ENCODE data around the gene LRRK2. TPM values are rescaled to one million over a fixed set of nuclear protein-coding genes. Genes with fewer than 3 reads are reported as not detected.

LRRK2 gene
- total and polyA plus RNA-seq, 10 of the 15 experiments (the other 5 are each of a cell fraction or from before 2014, with no cell fraction given), result 0.80 to 32.6 (median 1.4) TPM

- peak overlapping the region; percentile 23; the same call in 1 of the 2 replicates for H3K4me3 ChIP-seq
- 0 out of 2 replicates have a peak overlapping the region, but pooled peaks have one; percentile 27 for H3K27ac ChIP-seq (ENCODE audit: control insufficient read depth, insufficient read depth)
- no peaks in the 10 kb centered on the region; the same call in 1 of the 3 replicates for H3K9me3 ChIP-seq (replicated peaks; ENCODE audit: control insufficient read depth, insufficient read depth, low read length)
- H3K36me3 ChIP-seq (ENCODE audit: control insufficient read depth in 2 of 2, insufficient read depth in 2 of 2, low read length in 1 of 2), result no peaks in the 10 kb centered on the region
- peak; percentile 91 for FAIRE-seq
- peak overlapping the region; percentile 73; the same call in 1 of the 2 replicates for H3K4me2 ChIP-seq (ENCODE audit: control insufficient read depth, insufficient read depth)
- SMC1A ChIA-PET (ENCODE audit: uncharacterized antibody, unreplicated experiment), result interaction anchor here (0.8 to 2.2 kb wide), 10 partner anchors 12 to 108 kb away, joined by 3 to 17 read pairs (median 6); no protein-coding TSS in a partner anchor
- no peak overlapping the region for H2AFZ ChIP-seq (ENCODE audit: control insufficient read depth, low read depth, low read length)
- H3K9ac ChIP-seq (ENCODE audit: control insufficient read depth, insufficient read depth, low read length), result no peak overlapping the region
- intact Hi-C loops (cut with micrococcal nuclease; ENCODE audit: unreplicated experiment), result loop anchor here (1.0 to 10.0 kb wide), 7 partner anchors 33 to 611 kb away; partner anchors contain the start of gene ABCD2
- no peaks in the 10 kb centered on the region for H4K20me1 ChIP-seq (ENCODE audit: control insufficient read depth, insufficient read depth)
- no TSS peak for BruUV-seq (replicated peaks)
- peaks cover 9% of the 10 kb centered on the region for H3K4me1 ChIP-seq (ENCODE audit: control insufficient read depth, insufficient read depth, low read length)
- POLR2A ChIA-PET, result interaction anchor here (1.0 to 1.2 kb wide), 3 partner anchors 18 to 72 kb away, joined by 3 read pairs; no protein-coding TSS in a partner anchor
- WGBS (ENCODE audit: insufficient coverage, insufficient replicate concordance, low lambda C conversion rate, missing lambda C conversion rate), result 0% methylated on average over 1 of the region's 1 CpG
- in situ Hi-C loops (cut with MboI), result loop anchor here (5.0 kb wide), 1 partner anchor 59 kb away; no protein-coding TSS in a partner anchor
- no peaks in the 10 kb centered on the region for H3K79me2 ChIP-seq (ENCODE audit: control insufficient read depth, insufficient read depth, low read length)
- CTCF ChIA-PET, result no interaction called here
- peak; percentile 67 for ATAC-seq
- peaks cover 0 to 17% of the 10 kb centered on the region in 2 experiments; a peak in 1 of 4 replicates for H3K27me3 ChIP-seq (replicated peaks in 1 of 2; ENCODE audit: control insufficient read depth in 2 of 2, insufficient read depth in 2 of 2, low read length in 1 of 2)
- DNase-seq (ENCODE audit: low read depth, low spot score), result peak; percentile 85
- RAD21 ChIA-PET (ENCODE audit: unreplicated experiment), result interaction anchor here (1.0 to 5.2 kb wide), 6 partner anchors 17 to 88 kb away, joined by 3 to 40 read pairs (median 5); no protein-coding TSS in a partner anchor
- TF ChIP-seq NRF1 (conservative IDR thresholded peaks at IDR 0.05; ENCODE audit: low read depth, low read length), result no peak
- TF ChIP-seq EGR1 (IDR thresholded peaks at IDR 0.05; ENCODE audit: borderline replicate concordance in 1 of 2, low read depth in 2 of 2, low read length in 2 of 2), result no peak
- no peak for TF ChIP-seq NFXL1 (IDR thresholded peaks at IDR 0.05; ENCODE audit: borderline replicate concordance)
- TF ChIP-seq, protein P1, sequence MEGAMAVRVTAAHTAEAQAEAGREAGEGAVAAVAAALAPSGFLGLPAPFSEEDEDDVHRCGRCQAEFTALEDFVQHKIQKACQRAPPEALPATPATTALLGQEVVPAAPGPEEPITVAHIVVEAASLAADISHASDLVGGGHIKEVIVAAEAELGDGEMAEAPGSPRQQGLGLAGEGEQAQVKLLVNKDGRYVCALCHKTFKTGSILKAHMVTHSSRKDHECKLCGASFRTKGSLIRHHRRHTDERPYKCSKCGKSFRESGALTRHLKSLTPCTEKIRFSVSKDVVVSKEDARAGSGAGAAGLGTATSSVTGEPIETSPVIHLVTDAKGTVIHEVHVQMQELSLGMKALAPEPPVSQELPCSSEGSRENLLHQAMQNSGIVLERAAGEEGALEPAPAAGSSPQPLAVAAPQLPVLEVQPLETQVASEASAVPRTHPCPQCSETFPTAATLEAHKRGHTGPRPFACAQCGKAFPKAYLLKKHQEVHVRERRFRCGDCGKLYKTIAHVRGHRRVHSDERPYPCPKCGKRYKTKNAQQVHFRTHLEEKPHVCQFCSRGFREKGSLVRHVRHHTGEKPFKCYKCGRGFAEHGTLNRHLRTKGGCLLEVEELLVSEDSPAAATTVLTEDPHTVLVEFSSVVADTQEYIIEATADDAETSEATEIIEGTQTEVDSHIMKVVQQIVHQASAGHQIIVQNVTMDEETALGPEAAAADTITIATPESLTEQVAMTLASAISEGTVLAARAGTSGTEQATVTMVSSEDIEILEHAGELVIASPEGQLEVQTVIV (IDR thresholded peaks at IDR 0.05; ENCODE audit: borderline replicate concordance, partially characterized antibody), result no peak
- TF ChIP-seq, protein P2, sequence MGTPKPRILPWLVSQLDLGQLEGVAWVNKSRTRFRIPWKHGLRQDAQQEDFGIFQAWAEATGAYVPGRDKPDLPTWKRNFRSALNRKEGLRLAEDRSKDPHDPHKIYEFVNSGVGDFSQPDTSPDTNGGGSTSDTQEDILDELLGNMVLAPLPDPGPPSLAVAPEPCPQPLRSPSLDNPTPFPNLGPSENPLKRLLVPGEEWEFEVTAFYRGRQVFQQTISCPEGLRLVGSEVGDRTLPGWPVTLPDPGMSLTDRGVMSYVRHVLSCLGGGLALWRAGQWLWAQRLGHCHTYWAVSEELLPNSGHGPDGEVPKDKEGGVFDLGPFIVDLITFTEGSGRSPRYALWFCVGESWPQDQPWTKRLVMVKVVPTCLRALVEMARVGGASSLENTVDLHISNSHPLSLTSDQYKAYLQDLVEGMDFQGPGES (IDR thresholded peaks at IDR 0.05), result no peak
- TF ChIP-seq ZSCAN29 (IDR thresholded peaks at IDR 0.05), result no peak
- TF ChIP-seq SPI1 (IDR thresholded peaks at IDR 0.05; ENCODE audit: borderline replicate concordance, insufficient read depth, low read depth, low read length), result peak; percentile 97
- TF ChIP-seq TAF1 (IDR thresholded peaks at IDR 0.05; ENCODE audit: borderline replicate concordance, low read depth, low read length), result no peak
- TF ChIP-seq, protein P3, sequence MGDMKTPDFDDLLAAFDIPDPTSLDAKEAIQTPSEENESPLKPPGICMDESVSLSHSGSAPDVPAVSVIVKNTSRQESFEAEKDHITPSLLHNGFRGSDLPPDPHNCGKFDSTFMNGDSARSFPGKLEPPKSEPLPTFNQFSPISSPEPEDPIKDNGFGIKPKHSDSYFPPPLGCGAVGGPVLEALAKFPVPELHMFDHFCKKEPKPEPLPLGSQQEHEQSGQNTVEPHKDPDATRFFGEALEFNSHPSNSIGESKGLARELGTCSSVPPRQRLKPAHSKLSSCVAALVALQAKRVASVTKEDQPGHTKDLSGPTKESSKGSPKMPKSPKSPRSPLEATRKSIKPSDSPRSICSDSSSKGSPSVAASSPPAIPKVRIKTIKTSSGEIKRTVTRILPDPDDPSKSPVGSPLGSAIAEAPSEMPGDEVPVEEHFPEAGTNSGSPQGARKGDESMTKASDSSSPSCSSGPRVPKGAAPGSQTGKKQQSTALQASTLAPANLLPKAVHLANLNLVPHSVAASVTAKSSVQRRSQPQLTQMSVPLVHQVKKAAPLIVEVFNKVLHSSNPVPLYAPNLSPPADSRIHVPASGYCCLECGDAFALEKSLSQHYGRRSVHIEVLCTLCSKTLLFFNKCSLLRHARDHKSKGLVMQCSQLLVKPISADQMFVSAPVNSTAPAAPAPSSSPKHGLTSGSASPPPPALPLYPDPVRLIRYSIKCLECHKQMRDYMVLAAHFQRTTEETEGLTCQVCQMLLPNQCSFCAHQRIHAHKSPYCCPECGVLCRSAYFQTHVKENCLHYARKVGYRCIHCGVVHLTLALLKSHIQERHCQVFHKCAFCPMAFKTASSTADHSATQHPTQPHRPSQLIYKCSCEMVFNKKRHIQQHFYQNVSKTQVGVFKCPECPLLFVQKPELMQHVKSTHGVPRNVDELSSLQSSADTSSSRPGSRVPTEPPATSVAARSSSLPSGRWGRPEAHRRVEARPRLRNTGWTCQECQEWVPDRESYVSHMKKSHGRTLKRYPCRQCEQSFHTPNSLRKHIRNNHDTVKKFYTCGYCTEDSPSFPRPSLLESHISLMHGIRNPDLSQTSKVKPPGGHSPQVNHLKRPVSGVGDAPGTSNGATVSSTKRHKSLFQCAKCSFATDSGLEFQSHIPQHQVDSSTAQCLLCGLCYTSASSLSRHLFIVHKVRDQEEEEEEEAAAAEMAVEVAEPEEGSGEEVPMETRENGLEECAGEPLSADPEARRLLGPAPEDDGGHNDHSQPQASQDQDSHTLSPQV (IDR thresholded peaks at IDR 0.05), result no peak
- TF ChIP-seq SREBF2 (IDR thresholded peaks at IDR 0.05; ENCODE audit: low read length), result no peak
- TF ChIP-seq NFYA (IDR thresholded peaks at IDR 0.05; ENCODE audit: borderline replicate concordance, low read depth, low read length), result no peak
- peak; percentile 93 for TF ChIP-seq PAX5 (IDR thresholded peaks at IDR 0.05; ENCODE audit: borderline replicate concordance, low read depth, low read length)
- no peak for TF ChIP-seq KDM1A (IDR thresholded peaks at IDR 0.05; ENCODE audit: borderline replicate concordance)
These were observed 1.3 kb downstream of the LRRK2 start for GRCh38 chr12:40225984-40226602.
